SK-N-SH (cell line): ENCODE measurements around the gene TBL2. TPM values are rescaled to one million over a fixed set of nuclear protein-coding genes. Genes with fewer than 3 reads are reported as not detected.

ENCODE experiments used
- CTCF ChIA-PET: fragments of 300-600, 350-600 bp; formaldehyde crosslinking; extraction: SDS; loops from one replicate; lab custom pipeline; 2021; lab: Yijun Ruan, JAX
- POLR2A ChIA-PET: fragments of 350-600 bp; sonication (Branson Sonifier 250); formaldehyde crosslinking; extraction: SDS; loops from one replicate; lab custom pipeline; 2020; ENCODE audit warnings: antibody characterized with exemption, inconsistent platforms; lab: Yijun Ruan, JAX
- DNase-seq: peaks from one replicate; pipeline ENCODE4 v3.0.0; 2012
- H2AFZ ChIP-seq: fragments of 200-600 bp; sonication (generic); 2 replicates; pipeline ENCODE4 v1.8.1; 2016; ENCODE audit warnings: antibody characterized with exemption, mild to moderate bottlenecking, low read depth
- H3F3A ChIP-seq: fragments of 200-600 bp; sonication (generic); replicated peaks from 2 replicates; pipeline ENCODE3; 2016; ENCODE audit warnings: antibody characterized with exemption, mild to moderate bottlenecking; ENCODE audit not compliant: insufficient read depth
- H3K27ac ChIP-seq, 2 experiments: fragments of 200-500 bp in 1 of 2; fragments of 200-600 bp in 1 of 2; sonication (Bioruptor generic) in 1 of 2; sonication (generic), shearing (Covaris generic) in 1 of 2; 2 replicates each; pipeline versions ENCODE4 v1.5.1 to v1.6.1; 2014 to 2016; ENCODE audit warnings: low read depth in 2 of 2, inconsistent platforms in 1 of 2, low read length in 1 of 2, mild to moderate bottlenecking in 1 of 2, mixed read lengths in 1 of 2
- H3K27me3 ChIP-seq: fragments of 200-600 bp; sonication (generic), shearing (Covaris generic); 2 replicates; pipeline ENCODE4 v1.6.1; 2016; ENCODE audit warnings: mixed run types; ENCODE audit not compliant: insufficient read depth
- H3K36me3 ChIP-seq, 2 experiments: fragments of 200-500 bp in 1 of 2; fragments of 200-600 bp in 1 of 2; sonication (Bioruptor generic) in 1 of 2; sonication (generic) in 1 of 2; replicated peaks in 1 of 2; 2 replicates each; pipeline versions ENCODE3 to v1.5.1; 2014 to 2016; ENCODE audit warnings: low read length in 1 of 2, mild to moderate bottlenecking in 1 of 2; ENCODE audit not compliant: insufficient read depth in 2 of 2, control insufficient read depth in 1 of 2
- H3K4me1 ChIP-seq, 2 experiments: fragments of 200-500 bp in 1 of 2; fragments of 200-600 bp in 1 of 2; sonication (Bioruptor generic) in 1 of 2; sonication (generic), shearing (Covaris generic) in 1 of 2; 2 replicates each; pipeline versions ENCODE4 v1.5.1 to v1.6.1; 2014 to 2016; ENCODE audit warnings: low read depth in 1 of 2, low read length in 1 of 2, mixed run types in 1 of 2; ENCODE audit not compliant: insufficient read depth in 2 of 2, control insufficient read depth in 1 of 2
- H3K4me2 ChIP-seq: fragments of 200-600 bp; sonication (generic), shearing (Covaris generic); 2 replicates; pipeline ENCODE4 v1.6.1; 2017; ENCODE audit warnings: mixed run types
- H3K4me3 ChIP-seq, 2 experiments: fragments of 200-500 bp in 1 of 2; fragments of 200-600 bp in 1 of 2; sonication (Bioruptor generic) in 1 of 2; sonication (generic), shearing (Covaris generic) in 1 of 2; 2 replicates each; pipeline versions ENCODE4 v1.5.1 to v1.8.1; 2014 to 2016; ENCODE audit warnings: low read depth in 2 of 2, inconsistent platforms in 1 of 2, low read length in 1 of 2, mild to moderate bottlenecking in 1 of 2, mixed read lengths in 1 of 2, moderate library complexity in 1 of 2
- H3K79me2 ChIP-seq: fragments of 200-600 bp; sonication (generic); 2 replicates; pipeline ENCODE4 v1.8.1; 2017; ENCODE audit warnings: mild to moderate bottlenecking; ENCODE audit not compliant: insufficient read depth
- H3K9ac ChIP-seq: fragments of 200-600 bp; sonication (generic); 2 replicates; pipeline ENCODE4 v1.6.1; 2017; ENCODE audit warnings: mixed run types
- H3K9me2 ChIP-seq: fragments of 200-600 bp; sonication (generic); 2 replicates; pipeline ENCODE4 v1.6.1; 2017; ENCODE audit warnings: mixed run types
- H3K9me3 ChIP-seq: fragments of 200-600 bp; sonication (generic); 2 replicates; pipeline ENCODE4 v1.6.1; 2017; ENCODE audit warnings: mixed run types, mild to moderate bottlenecking, moderate library complexity
- H4K20me1 ChIP-seq: fragments of 200-600 bp; sonication (generic); 2 replicates; pipeline ENCODE4 v1.6.1; 2017; ENCODE audit warnings: mild to moderate bottlenecking, mixed run types; ENCODE audit not compliant: insufficient read depth
- ELF1 ChIP-seq: IDR thresholded peaks from 2 replicates; pipeline ENCODE4 v1.4.0; 2012
- EP300 ChIP-seq, 2 experiments: IDR thresholded peaks; 2 replicates each; pipeline versions ENCODE4 v1.4.0 to v1.6.1; 2012; ENCODE audit warnings: borderline replicate concordance in 1 of 2, low read depth in 1 of 2, low read length in 1 of 2
- FOXJ3 ChIP-seq: sonication (generic); formaldehyde crosslinking; IDR thresholded peaks from 2 replicates; pipeline ENCODE4 v1.5.1; 2020; ENCODE audit warnings: mild to moderate bottlenecking, missing genetic modification reagents
- IRF3 ChIP-seq: fragments of 150-350 bp; IDR thresholded peaks from 2 replicates; pipeline ENCODE4 v1.6.1; 2016; ENCODE audit warnings: mild to moderate bottlenecking, low read depth, low read length
- JUND ChIP-seq: IDR thresholded peaks from 2 replicates; pipeline ENCODE4 v1.4.0; 2012
- MEF2A ChIP-seq: IDR thresholded peaks from 2 replicates; pipeline ENCODE4 v1.4.0; 2012; ENCODE audit warnings: low read depth, borderline replicate concordance
- PBX3 ChIP-seq: IDR thresholded peaks from 2 replicates; pipeline ENCODE4; 2012
- REST ChIP-seq: IDR thresholded peaks from 2 replicates; pipeline ENCODE4 v1.6.1; 2012; ENCODE audit warnings: mild to moderate bottlenecking, low read depth, low read length, moderate library complexity
- RXRA ChIP-seq: IDR thresholded peaks from 2 replicates; pipeline ENCODE4 v1.4.0; 2012; ENCODE audit warnings: low read depth, mild to moderate bottlenecking, borderline replicate concordance
- SIN3A ChIP-seq: IDR thresholded peaks from 2 replicates; pipeline ENCODE4 v1.6.1; 2012; ENCODE audit warnings: low read depth, mild to moderate bottlenecking, low read length, moderate library complexity, borderline replicate concordance
- TCF12 ChIP-seq: IDR thresholded peaks from 2 replicates; pipeline ENCODE4 v1.4.0; 2012
- TEAD4 ChIP-seq: IDR thresholded peaks from 2 replicates; pipeline ENCODE4 v1.4.0; 2012; ENCODE audit warnings: mild to moderate bottlenecking, borderline replicate concordance; ENCODE audit not compliant: insufficient read depth
- USF2 ChIP-seq: fragments of 150-350 bp; IDR thresholded peaks from 2 replicates; pipeline ENCODE4 v1.6.1; 2017; ENCODE audit warnings: antibody characterized with exemption, low read length, low read depth, borderline replicate concordance
- YY1 ChIP-seq: IDR thresholded peaks from 2 replicates; pipeline ENCODE4 v1.4.0; 2012; ENCODE audit warnings: low read depth, mild to moderate bottlenecking
- ZBTB33 ChIP-seq: IDR thresholded peaks from 2 replicates; pipeline ENCODE4 v1.4.0; 2012; ENCODE audit warnings: low read depth, borderline replicate concordance
- WGBS: methylation state at CpG from one replicate; pipeline ENCODE4 v1.1.6; 2017; ENCODE audit warnings: low lambda C conversion rate; 5-methylcytosine and 5-hydroxymethylcytosine counted together
- polyA plus RNA-seq, 3 experiments: library from polyadenylated mRNA; depleted of rRNA; stranded (reverse); fragments of >200 nt; gene quantifications; 2 replicates each; pipeline ENCODE4 v1.2.3, GENCODE V29; 2012

Gene TBL2
- polyA plus RNA-seq, 1 of the 3 experiments (the other 2 are of a cell fraction), result 63.6 TPM

- Histone ChIP-seq H3K4me2 (no peak overlapping the region), H3K79me2 (peaks cover 16% of the 10 kb centered on the region), H4K20me1 (peaks cover 13% of the 10 kb centered on the region), H3K9me3 (no peaks in the 10 kb centered on the region), H3K9ac (no peak overlapping the region), H3K4me1 (no peaks in the 10 kb centered on the region), H3K4me3 (no peak overlapping the region), H3K9me2 (no peaks in the 10 kb centered on the region), H3K27me3 (no peaks in the 10 kb centered on the region), H3K27ac (no peak overlapping the region), H3K36me3 (peaks cover 48 to 54% of the 10 kb centered on the region in 2 experiments), H2AFZ (no peak overlapping the region), H3F3A (peaks cover 24% of the 10 kb centered on the region)
- TF ChIP-seq JUND (no peak), MEF2A (no peak), ZBTB33 (no peak), SIN3A (no peak), FOXJ3 (CRISPR knock-in tag) (no peak), IRF3 (no peak), TCF12 (no peak), USF2 (no peak)
- no peak for DNase-seq
- ChIA-PET CTCF (interaction anchor here (1.0 to 2.4 kb wide), 4 partner anchors 8 to 157 kb away, joined by 3 to 7 read pairs (median 6); no protein-coding TSS in a partner anchor), POLR2A (interaction anchor here (0.5 kb wide), 1 partner anchor 30 kb away, joined by 3 read pairs; no protein-coding TSS in a partner anchor)
- 78% methylated on average over 5 of the region's 5 CpGs for WGBS
These were observed 9.3 kb downstream of the TBL2 start for GRCh38 chr7:73569042-73569608.

- H3F3A ChIP-seq, result peaks cover 24% of the 10 kb centered on the region
- H4K20me1 ChIP-seq, result peaks cover 4% of the 10 kb centered on the region; the same call in 1 of the 2 replicates
- H3K36me3 ChIP-seq, result peaks cover 37 to 43% of the 10 kb centered on the region in 2 experiments
- H3K9ac ChIP-seq, result no peak overlapping the region
- WGBS, result 85% methylated on average over 12 of the region's 12 CpGs
- no peaks in the 10 kb centered on the region for H3K9me2 ChIP-seq
- H3K4me2 ChIP-seq, result no peak overlapping the region
- H2AFZ ChIP-seq, result no peak overlapping the region
- no peaks in the 10 kb centered on the region for H3K27me3 ChIP-seq
- no peaks in the 10 kb centered on the region for H3K4me1 ChIP-seq
- POLR2A ChIA-PET, result interaction anchor here (1.1 kb wide), 1 partner anchor 10 kb away, joined by 4 read pairs; the partner anchor contains the start of gene TBL2
- H3K9me3 ChIP-seq, result no peaks in the 10 kb centered on the region
- no peak overlapping the region for H3K4me3 ChIP-seq
- no peak overlapping the region for H3K27ac ChIP-seq
- no peak for DNase-seq
- CTCF ChIA-PET, result interaction anchor here (0.9 to 3.2 kb wide), 5 partner anchors 9 to 157 kb away, joined by 3 to 12 read pairs (median 7); partner anchors contain the start of gene TBL2
- peaks cover 7% of the 10 kb centered on the region; the same call in 1 of the 2 replicates for H3K79me2 ChIP-seq
- TF ChIP-seq JUND (0 out of 2 replicates have a peak, but pooled peaks have one; percentile 1), TEAD4 (no peak), ELF1 (peak; percentile 35; the same call in 1 of the 2 replicates), TCF12 (peak; percentile 48; the same call in 1 of the 2 replicates), REST (0 out of 2 replicates have a peak, but pooled peaks have one; percentile 4), RXRA (no peak), EP300 (IDR thresholded peaks at IDR 0.05; ENCODE audit: borderline replicate concordance in 1 of 2, low read depth in 1 of 2, low read length in 1 of 2) (no peak), YY1 (no peak), SIN3A (no peak), PBX3 (no peak)
These were observed 10.3 kb downstream of the TBL2 start for GRCh38 chr7:73567846-73568685.
